CD4-positive, alpha-beta T cell treated with Interleukin-4 for 1 hour (primary cell): ENCODE results near the gene SLC25A30.
A peak's percentile ranks its signal among the peaks of the same experiment; 100 is the strongest.
"Not testable (repeated sequence)": the region's sequence is repeated elsewhere in the genome, so short reads cannot be mapped to it uniquely, and the experiment has no call there.

Experiments used
- DNase-seq, 2 donors: peaks; one replicate each; pipeline ENCODE4 v3.0.0-alpha.2; 2020 to 2022

SLC25A30 gene

DNA sequence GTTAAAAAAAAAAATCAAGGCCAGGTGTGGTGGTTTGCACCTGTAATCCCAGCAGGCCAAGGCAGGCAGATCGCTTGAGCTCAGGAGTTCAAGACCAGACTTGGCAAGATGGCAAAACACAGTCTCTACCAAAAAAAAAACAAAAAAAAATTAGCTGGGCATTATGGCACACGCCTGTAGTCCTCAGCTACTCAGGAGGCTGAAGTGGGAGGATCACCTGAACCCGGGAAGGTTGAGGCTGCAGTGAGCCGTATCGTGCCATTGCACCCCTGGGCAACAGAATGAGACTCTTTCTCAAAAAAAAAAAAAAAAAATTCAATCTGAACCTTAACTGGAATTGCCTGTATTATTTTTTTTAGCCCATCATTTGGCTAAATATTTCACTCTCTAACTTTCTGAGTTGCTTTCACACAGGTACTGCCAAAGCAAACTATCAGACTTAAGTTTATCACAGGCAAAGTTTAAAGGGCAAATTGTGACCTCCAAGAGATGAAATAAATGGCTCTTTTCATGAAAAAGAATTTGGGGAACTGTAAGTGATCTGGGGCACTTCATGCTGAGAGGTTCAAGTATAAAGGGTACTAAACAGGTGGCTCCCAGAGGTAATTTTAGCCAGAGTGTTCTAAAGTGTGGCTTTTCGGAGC is 14.7 kb upstream of the SLC25A30 start:
- no peak for DNase-seq

DNA sequence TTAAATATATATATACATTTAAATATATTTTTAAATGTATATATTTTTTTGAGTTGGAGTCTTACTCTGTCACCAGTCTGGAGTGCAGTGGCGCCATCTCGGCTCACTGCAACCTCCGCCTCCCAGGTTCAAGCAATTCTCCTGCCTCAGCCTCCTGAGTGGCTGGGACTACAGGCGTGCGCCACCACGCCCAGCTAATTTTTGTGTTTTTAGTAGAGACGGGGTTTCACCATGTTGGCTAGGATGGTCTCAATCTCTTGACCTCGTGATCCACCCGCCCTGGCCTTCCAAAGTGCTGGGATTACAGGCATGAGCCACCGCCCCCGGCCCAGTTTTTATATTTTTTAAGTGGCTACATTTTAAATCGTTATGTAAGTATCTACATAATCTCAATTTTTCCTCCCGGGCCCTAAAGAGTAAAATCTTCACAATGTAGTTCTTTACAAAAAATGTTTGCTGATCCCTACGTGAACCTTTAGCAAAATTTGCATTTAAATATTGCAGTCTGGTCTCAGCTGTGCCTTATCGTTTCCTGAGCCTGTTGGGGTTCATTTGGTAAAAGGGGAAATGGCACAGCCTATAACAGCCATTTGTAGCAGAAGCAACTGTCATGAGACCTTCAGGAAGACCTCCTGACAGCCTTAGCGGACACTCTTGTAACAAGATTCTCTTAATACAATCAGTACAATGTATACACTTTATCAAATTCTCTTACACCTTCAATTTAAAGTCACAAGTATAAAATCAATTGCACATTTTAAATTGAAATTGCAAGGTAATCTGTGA is 8.1 kb upstream of the SLC25A30 start:
- not testable (repeated sequence) for DNase-seq

DNA sequence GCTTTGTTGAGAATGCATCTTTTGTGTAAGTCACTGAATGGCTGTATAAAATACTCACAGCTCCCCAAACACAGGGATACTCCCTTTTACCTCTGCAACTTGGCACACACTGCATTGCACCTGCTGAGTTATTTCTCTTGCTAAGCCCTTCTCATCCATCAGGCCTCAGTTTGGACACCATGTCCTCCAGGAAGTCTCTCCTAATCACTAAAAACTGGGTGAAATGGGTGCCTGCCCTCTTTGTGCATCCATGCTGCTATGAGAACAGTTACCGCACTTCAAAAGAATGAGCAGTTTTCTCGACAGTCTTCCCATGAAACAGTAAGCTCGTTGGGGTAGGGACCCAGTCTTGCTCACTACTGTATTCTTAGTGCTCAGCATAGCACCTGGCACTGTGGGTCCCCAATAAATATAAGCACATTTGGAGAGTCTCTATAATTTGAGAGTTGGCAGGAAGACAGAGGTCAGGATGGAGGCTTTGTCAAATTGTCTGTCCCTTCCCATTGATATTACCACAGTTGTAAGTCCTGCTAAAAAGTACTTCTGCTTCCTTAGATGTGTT is 4.6 kb upstream of the SLC25A30 start:
- no peak for DNase-seq

DNA sequence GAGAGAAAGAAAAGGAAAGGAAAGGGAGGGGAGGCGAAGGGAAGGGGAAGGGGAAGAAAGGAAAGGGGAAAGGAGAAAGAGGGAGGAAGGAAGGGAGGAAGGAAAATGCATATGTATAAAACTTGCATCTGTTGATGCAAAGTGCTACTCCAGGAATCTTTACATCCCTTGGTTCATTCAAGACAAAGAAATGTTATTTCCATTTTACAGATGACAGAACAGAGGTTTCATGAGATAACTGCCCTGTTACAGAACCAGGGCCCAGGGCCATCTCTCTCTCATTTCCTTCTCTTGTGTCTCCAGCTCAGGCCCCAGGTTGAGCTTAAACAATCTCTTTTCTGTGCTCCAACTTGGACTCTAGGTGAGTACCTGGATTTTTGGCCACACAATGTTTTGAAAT is 1.8 kb upstream of the SLC25A30 start:
- DNase-seq, result no peak

DNA sequence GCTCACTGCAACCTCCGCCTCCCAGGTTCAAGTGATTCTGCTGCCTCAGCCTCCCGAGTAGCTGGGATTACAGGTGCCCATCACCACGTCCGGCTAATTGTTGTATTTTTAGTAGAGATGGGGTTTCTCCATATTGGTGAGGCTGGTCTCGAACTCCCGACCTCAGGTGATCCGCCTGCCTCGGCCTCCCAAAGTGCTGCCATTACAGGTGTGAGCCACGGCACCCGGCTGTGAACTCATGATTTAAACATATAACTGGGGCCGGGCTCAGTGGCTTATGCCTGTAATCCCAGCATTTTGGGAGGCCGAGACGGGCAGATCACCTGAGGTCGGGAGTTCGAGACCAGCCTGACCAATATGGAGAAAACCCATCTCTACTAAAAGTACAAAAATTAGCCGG is 1.2 kb upstream of the SLC25A30 start:
- not testable (repeated sequence) for DNase-seq

DNA sequence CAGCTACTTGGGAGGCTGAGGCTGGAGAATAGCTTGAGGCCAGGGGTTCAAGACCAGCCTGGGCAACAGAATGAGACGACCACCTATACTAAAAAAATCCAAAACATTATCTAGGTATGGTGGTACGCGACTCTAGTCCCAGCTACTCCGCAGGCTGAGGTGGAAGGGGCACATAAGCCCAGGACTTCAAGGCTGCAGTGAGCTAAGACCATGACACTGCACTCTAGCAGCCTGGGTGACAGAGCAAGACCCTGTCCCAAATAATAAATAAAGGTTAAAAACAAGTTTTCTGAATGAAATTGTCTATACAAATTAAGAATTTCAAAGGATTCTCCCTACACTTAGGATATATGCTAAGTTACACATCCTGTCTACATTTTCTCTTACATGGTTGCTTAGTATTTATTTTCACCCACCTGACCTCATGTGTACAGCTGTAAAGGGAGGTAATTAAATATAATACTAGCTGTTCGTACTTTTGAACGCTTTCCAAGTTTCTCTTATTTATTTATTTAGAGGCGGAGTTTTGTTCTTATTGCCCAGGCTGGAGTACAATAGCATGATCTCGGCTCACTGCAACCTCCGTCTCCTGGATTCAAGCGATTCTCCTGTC is 1.6 kb downstream of the SLC25A30 start:
- no peak for DNase-seq

DNA sequence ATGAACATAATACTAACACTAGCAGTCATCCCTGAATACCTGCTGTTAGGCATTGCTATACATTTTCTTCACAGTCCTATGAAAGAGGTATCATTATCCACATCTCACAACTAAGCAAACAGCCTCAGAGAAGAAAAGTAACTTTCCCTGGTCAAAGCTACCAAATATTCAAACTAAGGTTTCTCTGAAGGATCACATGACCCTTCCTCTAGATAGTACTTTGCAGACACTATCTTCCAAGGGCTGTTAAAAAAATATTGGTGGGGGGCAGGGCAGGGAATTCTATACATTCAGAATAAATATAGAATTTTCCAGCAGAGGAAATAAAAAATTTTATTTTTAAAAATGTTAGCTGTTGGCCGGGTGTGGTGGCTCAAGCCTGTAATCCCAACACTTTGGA is 3.1 kb downstream of the SLC25A30 start:
- no peak for DNase-seq

DNA sequence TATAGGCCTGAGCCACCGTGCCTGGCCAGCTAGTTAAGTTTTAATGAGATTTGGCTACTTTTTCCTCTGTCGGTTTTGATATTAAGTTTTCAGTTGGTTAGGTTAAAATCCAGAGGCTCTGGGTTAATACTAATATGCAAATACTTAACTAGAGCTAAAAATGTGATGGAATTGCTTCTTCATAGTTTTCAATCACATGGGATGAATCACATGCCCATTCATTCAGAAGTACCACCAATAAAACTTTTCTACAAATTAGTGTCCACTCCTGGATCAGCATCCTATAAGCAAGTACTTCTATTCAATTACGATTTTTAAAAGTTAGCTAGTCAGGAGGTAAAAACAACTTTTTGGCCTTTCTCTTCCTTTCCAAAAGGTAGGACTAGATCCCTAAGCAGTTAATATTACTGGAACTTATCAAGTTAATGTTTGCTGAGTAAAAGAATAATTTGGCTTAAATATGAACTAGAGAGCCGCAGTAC is 4.3 kb downstream of the SLC25A30 start:
- no peak for DNase-seq

DNA sequence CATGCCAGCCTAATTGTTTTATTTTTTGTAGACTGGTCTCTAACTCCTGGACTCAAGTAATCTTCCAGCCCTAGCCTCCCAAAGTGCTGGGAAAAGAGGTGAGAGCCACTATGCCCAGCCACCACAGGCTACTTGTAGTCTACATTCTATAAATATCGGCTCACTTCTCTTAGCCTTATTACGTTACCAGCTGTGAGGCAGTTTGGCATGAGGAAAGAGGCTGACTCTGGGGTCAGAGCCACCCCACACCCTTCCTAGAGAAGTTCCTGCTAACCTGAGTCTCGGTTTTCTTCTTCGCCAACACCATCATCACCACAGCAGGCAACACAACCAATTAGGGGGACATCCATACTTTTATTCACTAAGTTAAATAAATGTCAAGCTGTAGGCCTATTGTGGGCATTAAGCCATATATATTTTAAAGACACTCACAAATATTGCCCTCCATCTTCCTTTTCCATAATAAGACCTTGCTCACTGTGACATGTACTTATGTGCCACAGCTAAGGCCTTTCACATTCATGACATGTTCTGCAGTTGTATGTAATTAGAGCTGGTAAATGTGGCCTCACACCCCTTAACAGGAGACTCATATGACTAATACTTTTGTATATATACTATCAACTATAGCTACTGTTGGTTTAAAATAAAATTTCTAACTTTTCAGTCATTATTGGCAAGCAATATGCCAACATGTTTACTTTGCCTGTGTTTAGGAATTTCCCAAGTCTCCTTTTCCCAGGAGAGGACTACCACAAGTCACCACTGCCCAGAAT is 5.7 kb downstream of the SLC25A30 start:
- DNase-seq, result no peak

DNA sequence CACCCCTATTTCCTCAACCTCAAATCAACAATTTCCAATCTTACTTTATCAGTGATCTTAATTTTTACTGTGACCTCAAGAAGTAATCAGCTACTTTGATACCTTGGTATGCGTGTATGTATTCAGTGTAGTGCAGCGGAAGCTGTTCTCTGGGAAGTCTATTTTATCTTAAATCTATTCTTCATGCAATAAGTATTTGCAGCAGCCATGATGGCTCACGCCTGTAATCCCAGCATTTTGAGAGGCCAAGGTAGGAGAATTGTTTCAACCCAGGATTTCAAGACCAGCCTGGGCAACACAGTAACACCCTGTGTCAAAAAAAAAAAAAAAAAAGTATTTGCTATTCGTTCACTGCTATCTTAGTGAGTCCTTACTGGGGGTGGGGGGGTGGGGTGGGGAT is 6.5 kb downstream of the SLC25A30 start:
- no peak for DNase-seq

DNA sequence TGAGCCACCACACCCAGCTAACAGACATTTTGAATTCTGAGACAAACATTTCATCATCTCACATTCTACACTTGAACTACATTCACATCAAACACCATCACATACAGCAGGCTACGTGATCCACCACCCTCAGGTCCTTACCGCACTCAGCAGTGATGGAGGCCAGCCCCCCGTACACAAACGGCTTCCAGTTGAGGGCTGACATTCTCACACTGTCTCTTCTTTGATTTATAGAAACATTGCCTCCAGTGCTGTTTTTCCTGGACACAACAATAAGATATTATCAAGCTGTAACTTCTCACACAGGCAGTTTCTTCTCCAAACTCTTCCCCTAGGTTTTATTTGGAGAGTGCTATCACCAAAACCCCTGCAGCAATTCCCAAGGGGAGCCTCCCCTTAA is 7.0 kb downstream of the SLC25A30 start:
- no peak for DNase-seq

DNA sequence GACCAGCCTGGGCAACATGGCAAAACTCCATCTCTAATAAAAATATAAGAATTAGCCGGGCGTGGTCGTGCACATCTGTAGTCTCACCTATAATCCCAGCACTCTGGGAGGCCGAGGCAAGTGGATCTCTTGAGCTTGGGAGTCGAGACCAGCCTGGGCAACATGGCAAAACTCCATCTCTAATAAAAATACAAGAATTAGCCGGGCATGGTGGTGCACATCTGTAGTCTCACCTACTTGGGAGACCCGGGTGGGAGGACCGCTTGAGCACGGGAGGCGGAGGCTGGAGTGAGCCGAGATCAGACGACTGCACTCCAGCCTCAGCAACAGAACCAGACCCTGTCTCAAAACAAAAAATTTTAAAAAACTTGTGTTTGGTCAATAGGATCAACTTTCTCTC is 7.7 kb downstream of the SLC25A30 start:
- no peak for DNase-seq

DNA sequence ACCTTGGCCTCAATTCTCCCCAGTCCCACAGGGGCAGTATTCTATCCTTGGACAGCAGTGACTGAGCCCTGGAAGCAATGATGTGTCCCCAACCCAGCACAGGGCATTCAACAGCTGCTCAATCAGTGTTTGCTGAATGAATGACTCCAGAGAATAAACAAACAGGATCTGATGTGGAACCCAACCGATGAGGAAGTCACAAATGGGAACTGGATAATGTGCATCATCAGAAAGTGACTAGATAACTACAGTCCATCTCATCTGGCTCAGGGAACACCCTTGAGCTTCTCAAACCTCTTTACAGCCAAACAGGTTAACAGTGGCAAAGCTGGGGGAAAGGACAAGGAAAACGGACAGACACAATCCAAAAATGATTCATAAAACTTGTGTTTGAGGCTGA is 8.2 kb downstream of the SLC25A30 start:
- no peak for DNase-seq

DNA sequence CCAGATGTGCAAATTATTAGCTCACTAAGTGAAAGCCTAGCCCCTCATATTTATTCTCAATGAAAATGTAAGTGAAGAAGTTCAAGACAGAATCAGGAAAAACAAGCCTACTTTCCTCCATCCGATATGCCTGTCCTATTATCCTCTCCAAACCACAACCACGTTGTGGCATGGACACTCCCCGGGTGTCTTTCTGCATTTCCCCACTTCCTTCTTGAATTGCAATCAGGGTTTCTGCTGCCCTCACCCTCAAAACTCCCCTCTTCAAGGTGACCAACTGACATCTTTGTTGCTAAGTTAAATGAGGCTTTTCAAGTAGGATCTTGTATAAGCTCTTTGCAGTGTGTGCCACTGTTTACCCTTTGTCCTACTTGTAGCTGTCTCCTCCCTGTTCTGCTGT is 11.8 kb downstream of the SLC25A30 start:
- DNase-seq, result no peak

DNA sequence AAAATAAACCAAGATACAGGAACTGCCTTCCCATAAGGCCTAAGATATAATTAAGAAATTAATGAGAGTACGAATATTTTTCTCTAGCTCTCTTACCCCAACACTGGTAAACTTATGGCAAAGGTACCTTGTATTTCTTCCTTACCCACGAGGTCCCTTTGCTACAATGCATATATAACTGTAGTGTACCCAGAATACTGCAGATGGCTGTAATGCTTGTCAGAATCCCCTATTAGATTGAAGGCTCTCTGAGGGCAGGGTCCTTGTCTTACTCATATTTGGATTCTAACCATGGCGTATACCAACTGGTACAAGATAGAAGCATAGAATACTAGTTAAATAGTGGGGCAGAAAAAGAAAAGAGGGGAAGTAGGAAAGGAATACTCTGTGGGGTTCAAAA is 15.1 kb downstream of the SLC25A30 start:
- no peak for DNase-seq

DNA sequence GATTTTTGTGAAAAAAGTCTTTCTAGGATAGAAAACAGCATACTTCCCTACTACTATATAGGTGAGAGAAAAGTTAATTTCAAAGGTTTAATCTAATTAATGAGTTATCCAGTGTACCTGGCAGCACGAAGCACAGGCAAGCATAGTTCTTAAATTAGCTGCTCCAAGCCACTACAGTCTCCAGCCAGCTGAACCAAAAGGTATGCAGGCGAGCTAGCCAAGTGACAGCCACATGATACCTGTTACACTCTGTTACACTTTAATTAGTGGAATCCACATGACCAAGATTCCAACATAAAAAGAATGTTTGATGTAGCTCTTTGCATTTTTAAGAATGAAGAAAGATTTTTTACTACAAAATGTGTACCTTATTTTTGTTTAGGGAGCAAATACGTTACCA is 15.5 kb downstream of the SLC25A30 start:
- DNase-seq, result no peak

DNA sequence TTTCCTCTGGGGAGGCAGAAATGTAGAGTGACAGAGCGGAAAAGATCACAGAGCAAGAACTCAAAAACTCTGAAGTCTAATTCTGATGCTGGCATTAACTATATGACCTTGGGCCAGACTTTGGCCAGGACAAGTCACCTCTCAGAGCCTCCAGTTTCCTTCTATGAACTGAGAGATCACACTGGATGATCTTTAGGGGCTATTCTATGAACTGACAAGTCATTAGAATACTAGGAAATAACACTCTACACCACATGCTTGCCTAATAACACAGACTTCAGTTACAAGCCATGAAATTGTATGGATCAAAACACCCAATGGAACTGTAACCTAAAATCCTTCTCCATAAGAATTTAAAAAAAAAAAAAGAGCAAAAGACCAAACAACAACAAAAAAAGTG is 16.9 kb downstream of the SLC25A30 start:
- DNase-seq, result no peak

DNA sequence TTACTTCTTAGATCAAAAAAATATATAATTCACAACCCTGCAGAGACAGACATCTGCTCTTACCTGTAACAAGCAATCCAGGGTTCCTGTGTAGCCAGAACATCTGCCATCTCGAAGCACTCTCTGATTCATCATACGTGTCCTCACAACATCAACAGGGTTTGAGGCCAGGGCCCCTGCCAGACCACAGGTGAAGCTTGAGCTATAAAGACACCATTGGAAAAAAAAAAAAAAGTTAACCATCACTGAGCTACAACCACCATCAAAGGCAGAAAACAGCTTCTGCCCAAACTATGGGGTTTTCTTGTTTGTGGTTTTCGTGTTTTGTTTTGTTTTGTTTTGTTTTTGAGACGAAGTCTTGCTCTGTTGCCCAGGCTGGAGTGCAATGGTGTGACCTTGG is 19.3 kb downstream of the SLC25A30 start:
- DNase-seq, result peak; percentile 25 to 61

DNA sequence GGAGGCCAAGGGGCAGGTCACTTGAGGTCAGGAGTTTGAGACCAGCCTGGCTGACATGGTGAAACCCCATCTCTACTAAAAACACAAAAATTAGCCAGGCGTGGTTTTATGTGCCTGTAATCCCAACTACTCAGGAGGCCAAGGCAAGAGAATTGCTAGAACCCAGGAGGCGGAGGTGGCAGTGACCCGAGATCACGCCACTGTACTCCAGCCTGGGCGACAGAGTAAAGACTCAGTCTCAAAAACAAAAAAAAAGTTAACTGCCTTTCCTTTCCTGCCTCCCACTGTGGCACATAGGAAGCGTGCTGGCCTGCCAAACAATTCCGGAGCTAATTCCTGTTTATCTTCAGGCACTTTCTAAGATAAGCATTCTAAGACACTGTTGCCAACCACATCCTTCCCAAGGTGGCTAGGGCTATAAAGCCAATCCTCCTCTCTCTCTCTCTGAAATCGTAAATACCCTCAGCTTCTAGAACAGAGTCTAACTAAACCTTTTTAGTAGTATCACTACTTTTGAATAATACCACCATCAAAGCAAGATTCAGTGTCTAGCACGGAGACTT is 21.6 kb downstream of the SLC25A30 start:
- DNase-seq, result peak in 1 of 2 donors; percentile 15

DNA sequence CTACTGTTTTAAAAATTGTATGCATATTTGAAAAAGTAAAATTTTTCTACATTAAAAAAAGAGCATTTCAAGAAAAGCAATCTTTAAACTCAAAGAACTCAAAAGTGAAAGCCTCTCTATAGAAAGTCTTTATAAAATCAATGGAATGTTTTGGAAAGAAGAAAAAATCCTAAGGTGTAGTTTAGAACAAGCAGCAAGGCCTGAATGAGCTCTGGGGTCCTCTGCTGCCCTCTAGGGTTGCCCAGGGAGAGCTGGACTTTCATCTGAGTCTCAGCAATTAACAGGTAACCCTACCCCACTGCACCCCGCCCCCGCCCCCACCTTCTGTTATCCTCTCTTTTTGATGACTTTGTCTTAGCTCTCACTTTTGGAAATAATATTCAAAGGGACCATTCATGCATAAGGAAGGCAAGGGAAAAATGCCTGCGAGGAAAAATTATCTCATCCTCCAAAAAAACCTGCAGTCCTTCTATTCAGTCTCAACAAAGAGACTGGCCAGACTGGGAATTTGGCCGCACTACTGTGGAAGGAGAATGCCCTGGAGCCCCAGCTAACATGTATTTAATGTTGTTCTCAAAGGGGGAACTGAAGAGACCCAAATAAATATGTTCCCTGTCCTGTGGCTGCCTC is 24.1 kb downstream of the SLC25A30 start:
- peak; percentile 26 to 53 for DNase-seq

DNA sequence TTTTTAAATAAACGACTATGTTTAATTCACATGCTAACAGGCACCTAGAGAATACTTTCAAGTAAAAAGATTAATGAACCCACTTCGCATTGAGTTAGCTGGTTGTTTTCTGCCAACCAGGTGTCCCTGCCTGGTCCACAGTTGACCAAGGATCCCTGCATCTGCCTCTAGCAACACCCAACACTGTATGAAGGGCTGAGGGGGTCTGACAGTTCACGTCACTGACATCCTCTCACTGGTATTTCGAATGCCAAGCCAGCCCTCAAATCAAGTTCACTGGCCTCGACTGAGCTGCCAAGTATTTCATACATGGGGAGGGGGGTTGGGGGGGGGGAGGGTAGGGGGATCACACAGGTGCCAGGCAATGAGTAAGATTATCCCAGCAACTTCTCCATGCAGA is 25.4 kb downstream of the SLC25A30 start:
- no peak for DNase-seq

DNA sequence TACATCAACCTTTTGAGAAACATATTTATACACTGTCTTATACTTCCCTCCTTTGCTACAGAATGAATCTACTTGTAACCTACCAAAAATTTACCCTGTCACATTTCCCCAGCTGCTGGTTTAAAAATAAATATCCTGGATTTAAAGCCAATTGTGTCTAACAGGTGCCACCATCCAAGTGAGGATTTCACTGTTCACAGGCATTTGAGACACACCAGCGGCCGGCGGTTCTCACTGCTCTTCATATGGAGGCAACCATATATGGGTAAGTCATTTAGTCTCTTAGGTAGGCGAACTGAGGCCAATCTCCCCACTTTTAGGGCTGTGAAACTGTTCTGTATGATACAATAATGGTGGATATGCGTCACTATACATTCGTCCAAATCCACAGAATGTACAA is 26.2 kb downstream of the SLC25A30 start:
- no peak for DNase-seq
